HL-60 (cell line): ENCODE measurements around the gene SCLY.

ENCODE experiments used
- DNase-seq, 2 experiments: peaks; one replicate each; pipeline ENCODE4 v3.0.0-alpha.2; 2010 to 2020; ENCODE audit warnings: low read depth in 1 of 2, low spot score in 1 of 2
- H3K27ac ChIP-seq: fragments of 250-450 bp; sonication (Bioruptor Pico); replicated peaks from 2 replicates; pipeline ENCODE4 v1.5.1; 2020; ENCODE audit warnings: mild to moderate bottlenecking, moderate library complexity
- H3K27me3 ChIP-seq: fragments of 250-450 bp; sonication (Bioruptor Pico); 2 replicates; pipeline ENCODE4 v1.5.1; 2021; ENCODE audit warnings: mild to moderate bottlenecking, moderate library complexity; ENCODE audit not compliant: insufficient read depth, poor library complexity, severe bottlenecking
- H3K4me3 ChIP-seq: replicated peaks from 2 replicates; pipeline ENCODE4 v1.5.1; 2011; ENCODE audit warnings: mild to moderate bottlenecking, control low read depth, low read length; ENCODE audit not compliant: insufficient read depth
- CTCF ChIP-seq: IDR thresholded peaks from one replicate; pipeline ENCODE4 v1.5.1; 2011; ENCODE audit warnings: low read length, control low read depth, inconsistent platforms; ENCODE audit not compliant: insufficient read depth
- GABPA ChIP-seq: IDR thresholded peaks from 2 replicates; pipeline ENCODE4 v1.6.1; 2012; ENCODE audit warnings: low read depth
- POLR2AphosphoS5 ChIP-seq: IDR thresholded peaks from 2 replicates; pipeline ENCODE4 v1.6.1; 2012; ENCODE audit warnings: low read depth
- SPI1 ChIP-seq: IDR thresholded peaks from 2 replicates; pipeline ENCODE4 v1.6.1; 2012; ENCODE audit warnings: low read depth, mild to moderate bottlenecking, borderline replicate concordance
- TF ChIP-seq, protein P1 (sequence below): IDR thresholded peaks from 2 replicates; pipeline ENCODE4 v1.6.1; 2012; ENCODE audit warnings: low read depth; ENCODE audit not compliant: insufficient replicate concordance

Gene SCLY

GRCh38 chr2:238029853-238030252, 30.9 kb upstream of the SCLY start:
- TF ChIP-seq SPI1 (no peak), GABPA (no peak), POLR2AphosphoS5 (no peak), CTCF (no peak)
- TF ChIP-seq, protein P1, sequence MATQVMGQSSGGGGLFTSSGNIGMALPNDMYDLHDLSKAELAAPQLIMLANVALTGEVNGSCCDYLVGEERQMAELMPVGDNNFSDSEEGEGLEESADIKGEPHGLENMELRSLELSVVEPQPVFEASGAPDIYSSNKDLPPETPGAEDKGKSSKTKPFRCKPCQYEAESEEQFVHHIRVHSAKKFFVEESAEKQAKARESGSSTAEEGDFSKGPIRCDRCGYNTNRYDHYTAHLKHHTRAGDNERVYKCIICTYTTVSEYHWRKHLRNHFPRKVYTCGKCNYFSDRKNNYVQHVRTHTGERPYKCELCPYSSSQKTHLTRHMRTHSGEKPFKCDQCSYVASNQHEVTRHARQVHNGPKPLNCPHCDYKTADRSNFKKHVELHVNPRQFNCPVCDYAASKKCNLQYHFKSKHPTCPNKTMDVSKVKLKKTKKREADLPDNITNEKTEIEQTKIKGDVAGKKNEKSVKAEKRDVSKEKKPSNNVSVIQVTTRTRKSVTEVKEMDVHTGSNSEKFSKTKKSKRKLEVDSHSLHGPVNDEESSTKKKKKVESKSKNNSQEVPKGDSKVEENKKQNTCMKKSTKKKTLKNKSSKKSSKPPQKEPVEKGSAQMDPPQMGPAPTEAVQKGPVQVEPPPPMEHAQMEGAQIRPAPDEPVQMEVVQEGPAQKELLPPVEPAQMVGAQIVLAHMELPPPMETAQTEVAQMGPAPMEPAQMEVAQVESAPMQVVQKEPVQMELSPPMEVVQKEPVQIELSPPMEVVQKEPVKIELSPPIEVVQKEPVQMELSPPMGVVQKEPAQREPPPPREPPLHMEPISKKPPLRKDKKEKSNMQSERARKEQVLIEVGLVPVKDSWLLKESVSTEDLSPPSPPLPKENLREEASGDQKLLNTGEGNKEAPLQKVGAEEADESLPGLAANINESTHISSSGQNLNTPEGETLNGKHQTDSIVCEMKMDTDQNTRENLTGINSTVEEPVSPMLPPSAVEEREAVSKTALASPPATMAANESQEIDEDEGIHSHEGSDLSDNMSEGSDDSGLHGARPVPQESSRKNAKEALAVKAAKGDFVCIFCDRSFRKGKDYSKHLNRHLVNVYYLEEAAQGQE: no peak
- Histone ChIP-seq H3K27ac (no peak overlapping the region), H3K27me3 (no peaks in the 10 kb centered on the region), H3K4me3 (no peak overlapping the region)
- DNase-seq: no peak

- H3K27me3 ChIP-seq: no peaks in the 10 kb centered on the region
- no peak overlapping the region for H3K4me3 ChIP-seq
- DNase-seq: no peak
- TF ChIP-seq CTCF: no peak
- TF ChIP-seq GABPA: no peak
- TF ChIP-seq, protein P1: no peak
- no peak for TF ChIP-seq SPI1
- no peak for TF ChIP-seq POLR2AphosphoS5
- H3K27ac ChIP-seq: no peak overlapping the region
Observed at GRCh38 chr2:238030422-238031155, 30.2 kb upstream of the SCLY start.

DNA sequence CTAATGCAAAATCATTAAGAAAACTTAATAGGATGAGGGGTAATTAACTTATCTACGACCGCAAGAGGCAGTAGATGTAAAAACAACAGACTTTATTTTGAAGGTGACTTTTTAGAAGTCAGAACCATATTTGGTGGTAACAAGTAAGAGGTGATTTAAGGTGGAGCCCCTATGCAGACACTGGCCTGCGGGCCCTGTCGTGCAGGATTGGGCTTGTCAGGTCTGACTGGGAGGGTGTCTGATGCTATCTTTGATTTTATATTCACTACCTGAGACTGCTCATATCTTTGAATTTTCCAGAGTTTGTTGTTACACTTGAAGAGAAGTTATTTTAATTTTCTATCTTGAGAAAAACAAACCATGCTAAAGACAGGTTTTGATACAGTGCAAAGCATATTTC, 29.1 kb upstream of the SCLY start:
- Histone ChIP-seq H3K4me3 (no peak overlapping the region), H3K27me3 (no peaks in the 10 kb centered on the region), H3K27ac (no peak overlapping the region)
- DNase-seq: no peak
- TF ChIP-seq SPI1 (no peak), CTCF (no peak), GABPA (no peak), POLR2AphosphoS5 (no peak)
- TF ChIP-seq, protein P1: no peak
